GM18511 (cell line): Measurements from ENCODE around the gene GOSR1.
"Not testable (repeated sequence)": the region's sequence is repeated elsewhere in the genome, so short reads cannot be mapped to it uniquely, and the experiment has no call there.

Experiments used
- ATAC-seq: cut with Tn5 transposase; IDR thresholded peaks from one replicate; pipeline ENCODE4 v1.9.1; 2021; ENCODE audit warnings: mild to moderate bottlenecking, moderate library complexity; ENCODE audit not compliant: unreplicated experiment

The GOSR1 gene

GRCh38 chr17:30503558-30503957 is 26.4 kb downstream of the GOSR1 start:
- ATAC-seq: no peak

GRCh38 chr17:30505868-30506417 is 28.7 kb downstream of the GOSR1 start:
- ATAC-seq: no peak

GRCh38 chr17:30506481-30506880 is 29.3 kb downstream of the GOSR1 start:
- no peak for ATAC-seq

GRCh38 chr17:30513346-30513745 is 36.1 kb downstream of the GOSR1 start:
- ATAC-seq: no peak

- no peak for ATAC-seq
These were observed 37.8 kb downstream of the GOSR1 start for GRCh38 chr17:30514895-30515596.

- ATAC-seq: no peak
These were observed 40.6 kb downstream of the GOSR1 start for GRCh38 chr17:30517786-30518185.

DNA sequence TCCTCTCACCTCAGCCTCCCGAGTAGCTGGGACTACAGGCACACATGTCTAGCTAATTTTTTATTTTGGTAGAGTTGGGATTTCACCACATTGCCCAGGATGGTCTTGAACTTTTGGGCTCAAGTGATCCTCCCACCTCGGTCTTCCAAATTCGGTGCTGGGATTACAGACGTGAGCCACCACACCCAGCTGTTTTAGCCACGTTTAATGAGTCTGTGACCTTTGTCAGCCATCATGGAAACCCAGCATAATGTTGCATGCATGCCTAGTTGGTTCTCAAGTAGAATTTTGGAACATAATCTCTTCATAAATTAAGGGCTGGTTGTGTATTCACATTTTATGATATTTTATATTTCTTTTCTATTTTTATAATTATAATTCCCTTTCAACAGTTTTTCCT is 42.0 kb downstream of the GOSR1 start:
- no peak for ATAC-seq

DNA sequence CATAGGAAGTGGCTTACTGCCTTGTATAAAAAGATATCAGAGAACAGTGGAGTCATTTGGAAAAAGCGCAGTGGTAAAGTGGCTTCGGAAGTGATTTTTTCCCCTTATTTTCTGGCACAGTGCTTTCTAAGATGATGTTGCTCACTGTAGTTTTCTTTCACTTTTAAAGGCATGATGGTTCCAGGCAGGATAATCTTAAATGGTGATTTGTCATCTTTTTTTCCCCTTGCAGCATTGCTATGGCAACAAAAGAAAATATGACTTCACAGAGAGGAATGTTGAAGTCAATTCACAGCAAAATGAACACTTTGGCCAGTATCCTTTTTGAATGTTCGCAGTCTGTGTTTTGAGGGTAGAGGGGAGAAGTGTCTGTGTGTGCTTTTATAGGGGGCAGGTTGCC is 42.5 kb downstream of the GOSR1 start:
- ATAC-seq: no peak

- no peak for ATAC-seq
These were observed 43.2 kb downstream of the GOSR1 start for GRCh38 chr17:30520436-30520835.

DNA sequence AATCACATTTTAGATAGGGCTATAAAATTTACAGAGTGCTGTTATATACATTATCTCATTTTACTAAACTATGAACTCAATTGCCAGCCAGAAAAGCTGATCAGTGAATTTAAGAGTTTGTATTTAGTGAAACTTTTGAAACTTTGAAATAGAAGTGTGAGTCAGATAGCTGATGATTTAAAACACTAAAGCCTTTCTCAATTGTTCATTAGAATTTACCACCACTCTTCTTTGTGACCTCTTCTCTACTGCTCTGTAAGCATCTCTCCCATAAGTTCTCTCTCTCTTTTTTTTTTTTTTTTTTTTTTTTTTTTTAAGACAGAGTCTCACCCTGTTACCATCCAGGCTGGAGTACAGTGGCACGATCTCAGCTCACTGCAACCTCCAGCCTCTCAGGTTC is 43.7 kb downstream of the GOSR1 start:
- no peak for ATAC-seq

DNA sequence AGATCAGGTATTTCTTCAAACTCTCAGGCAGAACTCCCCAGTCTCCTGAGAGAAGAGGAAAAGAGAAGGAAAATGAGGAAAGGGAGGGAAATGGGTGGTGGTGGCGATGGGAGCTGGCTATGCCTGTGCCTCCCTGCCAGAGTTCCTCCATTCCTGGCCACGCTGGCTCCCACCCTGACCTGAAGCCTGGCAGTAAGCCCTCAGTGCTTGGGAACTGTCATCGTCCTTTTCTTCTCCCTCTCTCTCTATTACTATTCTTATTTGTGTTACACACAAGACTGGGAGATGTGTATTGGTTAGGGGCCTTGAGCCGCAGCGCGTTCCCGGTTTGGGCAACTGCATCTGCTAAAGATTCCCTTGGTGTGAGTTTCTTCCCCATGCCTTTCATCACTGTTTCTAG is 44.6 kb downstream of the GOSR1 start:
- no peak for ATAC-seq

GRCh38 chr17:30523236-30523635 is 46.0 kb downstream of the GOSR1 start:
- ATAC-seq: not testable (repeated sequence)

DNA sequence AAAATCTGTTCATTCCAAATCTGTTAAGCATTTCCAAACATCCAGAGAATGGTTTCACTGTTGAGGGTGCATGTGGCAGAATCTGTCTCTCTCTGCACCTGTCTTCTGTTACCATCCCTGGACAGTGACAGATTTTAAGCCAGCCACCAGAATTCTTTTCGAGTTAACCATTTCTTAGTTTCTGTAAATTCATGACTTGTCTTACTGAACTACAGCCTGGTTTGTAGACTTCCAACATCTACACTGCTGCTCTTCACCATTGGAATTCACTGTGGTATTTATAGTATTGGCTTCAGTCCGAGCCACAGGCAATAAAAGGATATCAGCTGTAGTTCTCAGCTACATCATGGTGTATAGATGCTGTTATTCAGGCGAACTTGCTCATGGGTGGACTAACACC is 47.6 kb downstream of the GOSR1 start:
- ATAC-seq: no peak

- ATAC-seq: no peak
These were observed 49.2 kb downstream of the GOSR1 start for GRCh38 chr17:30526401-30526800.

DNA sequence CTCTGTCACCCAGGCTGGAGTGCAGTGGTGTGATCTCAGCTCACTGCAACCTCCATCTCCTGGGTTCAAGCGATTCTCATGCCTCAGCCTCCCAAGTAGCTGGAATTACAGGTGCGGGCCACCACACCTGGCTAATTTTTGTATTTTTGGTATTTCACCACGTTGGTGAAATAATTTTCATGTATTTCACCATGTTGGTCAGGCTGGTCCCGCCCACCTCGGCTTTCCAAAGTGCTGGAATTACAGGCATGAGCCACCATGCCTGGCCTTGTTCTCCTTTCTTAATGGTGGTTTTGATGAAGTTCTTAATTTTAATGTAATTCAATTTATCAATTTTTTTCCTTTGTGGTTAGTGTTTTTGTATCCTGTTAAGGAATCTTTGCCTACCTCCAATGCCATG is 51.5 kb downstream of the GOSR1 start:
- not testable (repeated sequence) for ATAC-seq

DNA sequence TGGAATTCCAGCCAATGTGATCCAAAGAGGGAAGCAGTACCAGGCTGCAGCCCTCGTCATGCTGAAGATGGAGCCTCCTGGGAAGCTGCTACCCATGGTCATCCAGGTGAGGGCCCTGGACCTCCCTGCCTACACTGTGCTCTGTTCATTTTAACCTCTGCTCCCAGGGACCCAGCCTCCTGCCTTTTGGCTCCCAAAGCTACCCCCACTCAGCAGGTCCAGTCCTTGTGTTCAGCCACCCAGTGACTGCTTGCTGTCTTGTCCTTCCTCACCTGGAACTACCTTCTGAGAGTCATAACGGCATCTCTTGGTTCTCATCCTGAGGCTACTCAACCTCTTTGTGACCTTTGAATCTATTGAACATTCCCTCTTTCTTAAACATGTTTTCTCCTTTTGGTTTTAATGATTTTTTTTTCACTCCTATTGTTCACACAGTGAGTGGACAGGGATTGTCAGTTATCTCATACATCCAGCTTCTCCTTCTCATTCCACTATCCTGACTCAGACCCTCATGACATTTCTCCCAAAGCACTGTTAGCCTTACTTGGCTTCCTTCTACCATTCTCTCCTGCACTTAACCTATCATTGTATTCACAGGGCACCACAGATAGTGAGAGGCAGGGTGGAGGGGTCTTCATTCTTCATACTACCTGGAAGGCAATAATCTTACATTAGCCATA is 53.3 kb downstream of the GOSR1 start:
- ATAC-seq: no peak

DNA sequence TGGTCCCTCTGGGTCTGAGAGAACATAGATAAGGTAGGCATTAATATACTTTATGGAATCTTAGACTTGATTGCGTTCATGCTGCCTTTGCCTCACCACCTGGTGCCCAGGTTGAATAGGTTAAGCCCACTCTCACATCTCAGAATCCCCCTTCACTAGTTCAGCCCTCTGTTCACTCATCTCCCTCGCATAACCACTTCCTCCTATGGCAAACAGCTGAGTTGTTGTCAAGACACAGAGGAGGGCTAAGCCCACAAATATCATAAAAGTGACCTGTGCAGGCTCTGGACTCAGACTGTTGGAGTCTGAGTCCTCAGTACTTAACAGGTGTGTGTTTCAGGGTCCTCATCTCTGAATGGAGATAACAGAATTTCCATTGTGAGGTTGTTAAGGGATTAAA is 55.7 kb downstream of the GOSR1 start:
- ATAC-seq: no peak

- ATAC-seq: no peak
These were observed 57.1 kb downstream of the GOSR1 start for GRCh38 chr17:30534298-30534697.

DNA sequence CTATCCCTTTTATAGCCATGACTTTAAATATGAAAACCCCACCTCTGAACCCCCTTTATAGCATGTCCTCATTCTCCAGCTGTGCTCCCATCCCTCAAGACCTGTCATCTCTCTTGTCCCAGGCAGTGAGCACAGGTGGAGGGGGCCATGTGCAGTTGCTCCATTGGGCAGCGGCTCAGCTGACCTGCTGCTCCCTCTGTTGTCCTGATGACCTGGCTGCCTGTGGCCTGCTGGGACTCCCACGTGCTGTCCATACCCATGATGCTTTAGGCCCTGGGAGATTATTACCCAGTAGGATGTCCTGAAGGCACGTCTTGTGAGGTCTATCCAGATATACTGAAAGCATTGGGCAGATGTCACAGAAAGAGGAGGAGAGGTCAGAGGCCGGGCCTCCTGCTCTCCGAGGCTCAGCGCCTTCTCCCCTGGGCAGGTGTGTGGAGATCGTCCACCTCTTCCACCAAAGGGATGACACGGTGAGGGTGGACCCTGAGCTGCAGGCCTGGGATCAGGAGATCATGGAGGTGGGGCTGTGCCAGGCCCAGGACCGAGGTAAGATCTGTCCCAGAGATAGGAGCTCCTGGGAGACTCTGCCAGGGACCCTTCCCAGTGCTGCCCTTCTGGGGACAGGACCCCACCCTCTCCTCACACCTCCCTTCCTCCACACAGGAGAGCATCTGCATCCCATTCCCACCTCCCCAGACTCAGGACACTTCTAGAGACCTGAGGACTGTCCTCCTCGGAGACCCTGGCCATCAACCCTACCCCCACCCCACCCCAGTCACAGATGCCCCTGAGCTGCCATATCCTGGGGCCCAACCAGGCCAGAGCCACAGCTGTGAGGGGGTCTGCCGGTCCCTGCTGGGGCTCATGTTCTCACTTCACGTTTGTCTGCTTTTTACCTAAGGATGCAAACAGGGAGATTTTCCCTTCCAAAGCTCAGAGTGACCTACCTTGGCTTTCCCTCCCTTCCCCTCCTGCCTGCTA is 58.0 kb downstream of the GOSR1 start:
- ATAC-seq: no peak

- not testable (repeated sequence) for ATAC-seq
These were observed 59.6 kb downstream of the GOSR1 start for GRCh38 chr17:30536846-30537245.

GRCh38 chr17:30537667-30538066 is 60.5 kb downstream of the GOSR1 start:
- not testable (repeated sequence) for ATAC-seq
